GM12878 (cell line): ENCODE data around the gene IGFLR1. TPM values are rescaled to one million over a fixed set of nuclear protein-coding genes. Genes with fewer than 3 reads are reported as not detected.
A peak's percentile ranks its signal among the peaks of the same experiment; 100 is the strongest.

Experiments used
- BMI1 ChIP-seq: fragments of 450-650 bp; IDR thresholded peaks from 2 replicates; pipeline ENCODE4 v1.6.1; 2016; ENCODE audit warnings: mild to moderate bottlenecking, moderate library complexity, borderline replicate concordance
- CREM ChIP-seq: IDR thresholded peaks from 2 replicates; pipeline ENCODE4 v1.6.1; 2014; ENCODE audit warnings: antibody characterized with exemption, low read depth
- HCFC1 ChIP-seq: fragments of 150-350 bp; IDR thresholded peaks from 2 replicates; pipeline ENCODE4 v1.6.1; 2014; ENCODE audit warnings: low read length
- IRF4 ChIP-seq: IDR thresholded peaks from 2 replicates; pipeline ENCODE4 v1.6.1; 2011; ENCODE audit warnings: low read depth, low read length
- JUNB ChIP-seq: IDR thresholded peaks from 2 replicates; pipeline ENCODE4 v1.6.1; 2016; ENCODE audit warnings: antibody characterized with exemption, mild to moderate bottlenecking
- MEF2A ChIP-seq: IDR thresholded peaks from 2 replicates; pipeline ENCODE4 v1.6.1; 2011; ENCODE audit warnings: low read depth, mild to moderate bottlenecking, low read length, moderate library complexity; ENCODE audit not compliant: insufficient read depth
- PAX8 ChIP-seq: fragments of 450-650 bp; IDR thresholded peaks from 2 replicates; pipeline ENCODE4 v1.6.1; 2017; ENCODE audit warnings: mild to moderate bottlenecking, moderate library complexity
- POLR2AphosphoS2 ChIP-seq: IDR thresholded peaks from 2 replicates; pipeline ENCODE4 v1.6.1; 2011; ENCODE audit warnings: low read depth, mild to moderate bottlenecking, low read length, improper control_type of control experiment, moderate library complexity
- RB1 ChIP-seq: fragments of 450-650 bp; formaldehyde crosslinking; IDR thresholded peaks from 2 replicates; pipeline ENCODE4 v1.6.1; 2017; ENCODE audit warnings: mild to moderate bottlenecking, borderline replicate concordance
- RFX5 ChIP-seq: IDR thresholded peaks from 2 replicates; pipeline ENCODE4 v1.6.1; 2011; ENCODE audit warnings: low read depth, low read length, improper control_type of control experiment
- RUNX3 ChIP-seq: IDR thresholded peaks from 2 replicates; pipeline ENCODE4 v1.6.1; 2012; ENCODE audit warnings: low read length, inconsistent platforms
- SP1 ChIP-seq: IDR thresholded peaks from one replicate; pipeline ENCODE4 v1.6.1; 2011; ENCODE audit warnings: low read depth, low read length
- STAT1 ChIP-seq: fragments of 450-650 bp; conservative IDR thresholded peaks from 2 replicates; pipeline ENCODE4 v1.6.1; 2014; ENCODE audit warnings: antibody characterized with exemption, mild to moderate bottlenecking
- ZNF207 ChIP-seq: fragments of 450-650 bp; IDR thresholded peaks from 2 replicates; pipeline ENCODE4 v1.6.1; 2014; ENCODE audit warnings: antibody characterized with exemption, mild to moderate bottlenecking, borderline replicate concordance
- ZNF622 ChIP-seq: fragments of 450-650 bp; IDR thresholded peaks from 2 replicates; pipeline ENCODE4 v1.6.1; 2017; ENCODE audit warnings: mild to moderate bottlenecking, inconsistent platforms
- polyA plus RNA-seq, 11 experiments: library from polyadenylated mRNA; depleted of rRNA in 4 of 11; unstranded in 6 of 11; stranded (reverse) in 5 of 11; fragments of >200 nt; fragmentation: Nextera tagmentation in 4 of 11; fragmentation: Illumina TruSeq in 1 of 11; extraction: Ambion mirVana in 4 of 11; extraction: Trizol in 1 of 11; gene quantifications; 1 replicate in 1 of 11; 2 replicates in 10 of 11; pipeline versions ENCODE4 v1.2.1 to v1.2.3, GENCODE V29; 2011 to 2016; ENCODE audit warnings: inconsistent platforms in 2 of 11, missing spikeins in 2 of 11, low read depth in 1 of 11
- total RNA-seq, 4 experiments: library from RNA; depleted of rRNA in 3 of 4; stranded (reverse); fragments of >200 nt in 3 of 4; fragmentation: Illumina TruSeq in 1 of 4; extraction: Trizol in 1 of 4; gene quantifications; 2 replicates each; pipeline versions ENCODE4 v1.2.1 to v1.2.3, GENCODE V29; 2013 to 2021
- TF ChIP-seq, protein P1 (sequence below): fragments of 450-650 bp; IDR thresholded peaks from 2 replicates; pipeline ENCODE4 v1.6.1; 2017; ENCODE audit warnings: mild to moderate bottlenecking, moderate library complexity
- TF ChIP-seq, protein P2 (sequence below): fragments of 450-650 bp; IDR thresholded peaks from 2 replicates; pipeline ENCODE4 v1.6.1; 2018; ENCODE audit warnings: mild to moderate bottlenecking, low read depth, moderate library complexity; ENCODE audit not compliant: partially characterized antibody
- TF ChIP-seq, protein P3 (sequence below): IDR thresholded peaks from 2 replicates; pipeline ENCODE4 v1.6.1; 2011; ENCODE audit warnings: mild to moderate bottlenecking, low read depth, low read length, moderate library complexity; ENCODE audit not compliant: insufficient replicate concordance

Gene IGFLR1
- total and polyA plus RNA-seq, 10 of the 15 experiments (the other 5 are each of a cell fraction or from before 2014, with no cell fraction given), result 2.5 to 39.9 (median 24.8) TPM

DNA sequence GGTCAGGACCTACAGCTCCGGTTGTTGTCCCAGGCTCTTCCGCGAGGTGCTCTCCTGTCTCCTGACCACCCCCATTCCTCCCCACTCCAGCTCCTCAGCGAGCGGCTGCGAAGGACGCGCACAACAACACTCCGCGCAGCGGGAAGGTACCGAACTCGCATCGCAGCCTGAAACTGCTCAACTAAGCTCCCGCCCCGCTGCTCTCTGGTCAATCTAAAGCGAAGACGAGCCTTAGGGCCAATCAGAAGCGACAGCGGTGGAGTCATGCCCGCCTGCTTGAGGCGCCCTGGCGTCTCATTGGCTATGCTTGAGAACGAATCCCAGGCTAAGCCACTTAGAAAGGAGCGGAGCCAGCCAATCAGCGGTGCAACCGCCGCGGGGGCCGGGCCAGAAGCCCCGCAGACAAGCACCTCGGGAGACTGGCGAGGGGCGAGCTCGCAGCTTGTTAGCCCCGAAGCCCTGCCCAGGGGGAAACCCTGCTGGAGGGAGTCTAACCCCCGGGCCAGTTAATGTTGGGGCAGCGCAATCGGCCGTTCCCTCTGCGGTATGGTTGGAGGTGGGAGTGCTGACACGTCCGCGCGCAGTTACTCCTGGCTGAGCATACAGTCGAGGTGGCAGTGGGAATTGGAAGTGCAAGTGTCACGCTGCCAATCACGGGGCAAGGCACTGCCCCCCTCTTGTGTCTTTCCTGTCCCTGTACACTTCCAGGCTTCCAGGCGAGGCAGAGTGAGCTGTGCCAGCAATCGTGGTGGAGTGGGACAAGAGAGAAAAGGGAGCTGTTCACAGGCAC, 39.8 kb downstream of the IGFLR1 start (continued):
- TF ChIP-seq PAX8 (no peak), ZNF622 (peak; percentile 44; the same call in 1 of the 2 replicates), BMI1 (no peak), SP1 (peak; percentile 100), IRF4 (0 out of 2 replicates have a peak, but pooled peaks have one; percentile 14), MEF2A (no peak), RB1 (peak; percentile 75; the same call in 1 of the 2 replicates), HCFC1 (no peak; the same call in 1 of the 2 replicates), POLR2AphosphoS2 (peak; percentile 71; the same call in 1 of the 2 replicates), JUNB (no peak), STAT1 (0 out of 2 replicates have a peak, but pooled peaks have one; percentile 73), CREM (peak; percentile 50; the same call in 1 of the 2 replicates), RUNX3 (peak; percentile 53), ZNF207 (0 out of 2 replicates have a peak, but pooled peaks have one; percentile 33), RFX5 (peak; percentile 54)
- TF ChIP-seq, protein P1, sequence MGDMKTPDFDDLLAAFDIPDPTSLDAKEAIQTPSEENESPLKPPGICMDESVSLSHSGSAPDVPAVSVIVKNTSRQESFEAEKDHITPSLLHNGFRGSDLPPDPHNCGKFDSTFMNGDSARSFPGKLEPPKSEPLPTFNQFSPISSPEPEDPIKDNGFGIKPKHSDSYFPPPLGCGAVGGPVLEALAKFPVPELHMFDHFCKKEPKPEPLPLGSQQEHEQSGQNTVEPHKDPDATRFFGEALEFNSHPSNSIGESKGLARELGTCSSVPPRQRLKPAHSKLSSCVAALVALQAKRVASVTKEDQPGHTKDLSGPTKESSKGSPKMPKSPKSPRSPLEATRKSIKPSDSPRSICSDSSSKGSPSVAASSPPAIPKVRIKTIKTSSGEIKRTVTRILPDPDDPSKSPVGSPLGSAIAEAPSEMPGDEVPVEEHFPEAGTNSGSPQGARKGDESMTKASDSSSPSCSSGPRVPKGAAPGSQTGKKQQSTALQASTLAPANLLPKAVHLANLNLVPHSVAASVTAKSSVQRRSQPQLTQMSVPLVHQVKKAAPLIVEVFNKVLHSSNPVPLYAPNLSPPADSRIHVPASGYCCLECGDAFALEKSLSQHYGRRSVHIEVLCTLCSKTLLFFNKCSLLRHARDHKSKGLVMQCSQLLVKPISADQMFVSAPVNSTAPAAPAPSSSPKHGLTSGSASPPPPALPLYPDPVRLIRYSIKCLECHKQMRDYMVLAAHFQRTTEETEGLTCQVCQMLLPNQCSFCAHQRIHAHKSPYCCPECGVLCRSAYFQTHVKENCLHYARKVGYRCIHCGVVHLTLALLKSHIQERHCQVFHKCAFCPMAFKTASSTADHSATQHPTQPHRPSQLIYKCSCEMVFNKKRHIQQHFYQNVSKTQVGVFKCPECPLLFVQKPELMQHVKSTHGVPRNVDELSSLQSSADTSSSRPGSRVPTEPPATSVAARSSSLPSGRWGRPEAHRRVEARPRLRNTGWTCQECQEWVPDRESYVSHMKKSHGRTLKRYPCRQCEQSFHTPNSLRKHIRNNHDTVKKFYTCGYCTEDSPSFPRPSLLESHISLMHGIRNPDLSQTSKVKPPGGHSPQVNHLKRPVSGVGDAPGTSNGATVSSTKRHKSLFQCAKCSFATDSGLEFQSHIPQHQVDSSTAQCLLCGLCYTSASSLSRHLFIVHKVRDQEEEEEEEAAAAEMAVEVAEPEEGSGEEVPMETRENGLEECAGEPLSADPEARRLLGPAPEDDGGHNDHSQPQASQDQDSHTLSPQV, result no peak
- TF ChIP-seq, protein P2, sequence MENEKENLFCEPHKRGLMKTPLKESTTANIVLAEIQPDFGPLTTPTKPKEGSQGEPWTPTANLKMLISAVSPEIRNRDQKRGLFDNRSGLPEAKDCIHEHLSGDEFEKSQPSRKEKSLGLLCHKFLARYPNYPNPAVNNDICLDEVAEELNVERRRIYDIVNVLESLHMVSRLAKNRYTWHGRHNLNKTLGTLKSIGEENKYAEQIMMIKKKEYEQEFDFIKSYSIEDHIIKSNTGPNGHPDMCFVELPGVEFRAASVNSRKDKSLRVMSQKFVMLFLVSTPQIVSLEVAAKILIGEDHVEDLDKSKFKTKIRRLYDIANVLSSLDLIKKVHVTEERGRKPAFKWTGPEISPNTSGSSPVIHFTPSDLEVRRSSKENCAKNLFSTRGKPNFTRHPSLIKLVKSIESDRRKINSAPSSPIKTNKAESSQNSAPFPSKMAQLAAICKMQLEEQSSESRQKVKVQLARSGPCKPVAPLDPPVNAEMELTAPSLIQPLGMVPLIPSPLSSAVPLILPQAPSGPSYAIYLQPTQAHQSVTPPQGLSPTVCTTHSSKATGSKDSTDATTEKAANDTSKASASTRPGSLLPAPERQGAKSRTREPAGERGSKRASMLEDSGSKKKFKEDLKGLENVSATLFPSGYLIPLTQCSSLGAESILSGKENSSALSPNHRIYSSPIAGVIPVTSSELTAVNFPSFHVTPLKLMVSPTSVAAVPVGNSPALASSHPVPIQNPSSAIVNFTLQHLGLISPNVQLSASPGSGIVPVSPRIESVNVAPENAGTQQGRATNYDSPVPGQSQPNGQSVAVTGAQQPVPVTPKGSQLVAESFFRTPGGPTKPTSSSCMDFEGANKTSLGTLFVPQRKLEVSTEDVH, result no peak
- TF ChIP-seq, protein P3, sequence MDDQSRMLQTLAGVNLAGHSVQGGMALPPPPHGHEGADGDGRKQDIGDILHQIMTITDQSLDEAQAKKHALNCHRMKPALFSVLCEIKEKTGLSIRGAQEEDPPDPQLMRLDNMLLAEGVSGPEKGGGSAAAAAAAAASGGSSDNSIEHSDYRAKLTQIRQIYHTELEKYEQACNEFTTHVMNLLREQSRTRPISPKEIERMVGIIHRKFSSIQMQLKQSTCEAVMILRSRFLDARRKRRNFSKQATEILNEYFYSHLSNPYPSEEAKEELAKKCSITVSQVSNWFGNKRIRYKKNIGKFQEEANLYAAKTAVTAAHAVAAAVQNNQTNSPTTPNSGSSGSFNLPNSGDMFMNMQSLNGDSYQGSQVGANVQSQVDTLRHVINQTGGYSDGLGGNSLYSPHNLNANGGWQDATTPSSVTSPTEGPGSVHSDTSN, result peak; percentile 100
